Measurements from ENCODE around the gene ACSL5. TPM values are rescaled to one million over a fixed set of nuclear protein-coding genes. Genes with fewer than 3 reads are reported as not detected.

The ACSL5 gene
- total RNA-seq, 4 donors from 2014 or later = 2.2 to 7.0 (median 4.4) TPM

GRCh38 chr10:112429147-112429546 is 55.2 kb downstream of the ACSL5 start:
- intact Hi-C loops (cut with DNase I; ENCODE audit: low total_unique reads) = no loop called here
- no peak for TF ChIP-seq POLR2A (IDR thresholded peaks at IDR 0.05)
- TF ChIP-seq CTCF (IDR thresholded peaks at IDR 0.05) = no peak
- WGBS, 2 donors = 71 to 72% methylated on average over 3 of the region's 3 CpGs
- DNase-seq (ENCODE audit: low spot score in 2 of 2) = no peak
- no peak overlapping the region for H3K4me3 ChIP-seq (ENCODE audit: low read depth, poor library complexity, severe bottlenecking)

GRCh38 chr10:112429654-112430230 is 55.8 kb downstream of the ACSL5 start:
- no peak overlapping the region for H3K4me3 ChIP-seq (ENCODE audit: low read depth, poor library complexity, severe bottlenecking)
- intact Hi-C loops (cut with DNase I; ENCODE audit: low total_unique reads) = no loop called here
- DNase-seq (ENCODE audit: low spot score in 2 of 2) = no peak
- WGBS, 2 donors = 78 to 81% methylated on average over 13 to 14 of the region's 15 CpGs
- no peak for TF ChIP-seq CTCF (IDR thresholded peaks at IDR 0.05)
- TF ChIP-seq POLR2A (IDR thresholded peaks at IDR 0.05) = no peak

- WGBS, 2 donors = 93 to 95% methylated on average over 2 of the region's 2 CpGs
- H3K4me3 ChIP-seq (ENCODE audit: low read depth, poor library complexity, severe bottlenecking) = no peak overlapping the region
- no peak for DNase-seq (ENCODE audit: low spot score in 2 of 2)
- intact Hi-C loops (cut with DNase I; ENCODE audit: low total_unique reads) = no loop called here
- TF ChIP-seq CTCF (IDR thresholded peaks at IDR 0.05) (no peak), POLR2A (IDR thresholded peaks at IDR 0.05) (no peak)
Measured at GRCh38 chr10:112433136-112433535, 59.2 kb downstream of the ACSL5 start.

- TF ChIP-seq POLR2A (IDR thresholded peaks at IDR 0.05) (no peak), CTCF (IDR thresholded peaks at IDR 0.05) (no peak)
- H3K4me3 ChIP-seq (ENCODE audit: low read depth, poor library complexity, severe bottlenecking) = no peak overlapping the region
- intact Hi-C loops (cut with DNase I; ENCODE audit: low total_unique reads) = no loop called here
- WGBS, 2 donors = 90 to 94% methylated on average over 2 of the region's 2 CpGs
- DNase-seq (ENCODE audit: low spot score in 2 of 2) = no peak
Measured at GRCh38 chr10:112434988-112435619, 61.2 kb downstream of the ACSL5 start.

DNA sequence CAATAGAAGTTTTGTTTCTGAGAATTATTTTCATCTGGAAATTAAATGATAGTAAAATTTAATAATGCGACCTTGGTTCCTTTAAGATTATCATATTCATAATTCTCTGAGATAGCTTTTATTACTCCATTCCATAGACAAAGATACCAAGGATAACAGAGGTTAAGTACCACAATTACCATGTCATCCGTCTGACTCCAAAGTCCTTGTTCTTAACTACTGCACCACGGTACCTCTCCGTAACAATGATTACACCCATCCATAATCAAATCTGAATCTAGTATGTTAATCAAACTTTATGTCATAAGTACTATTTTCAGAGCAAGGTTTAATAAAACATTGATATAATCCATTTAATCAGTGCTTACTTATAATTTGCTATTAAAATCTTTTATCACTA is 64.4 kb downstream of the ACSL5 start:
- intact Hi-C loops (cut with DNase I; ENCODE audit: low total_unique reads) = no loop called here
- TF ChIP-seq CTCF (IDR thresholded peaks at IDR 0.05) (no peak), POLR2A (IDR thresholded peaks at IDR 0.05) (no peak)
- H3K4me3 ChIP-seq (ENCODE audit: low read depth, poor library complexity, severe bottlenecking) = no peak overlapping the region
- DNase-seq (ENCODE audit: low spot score in 2 of 2) = no peak
- 91 to 95% methylated on average over 4 of the region's 4 CpGs for WGBS, 2 donors

DNA sequence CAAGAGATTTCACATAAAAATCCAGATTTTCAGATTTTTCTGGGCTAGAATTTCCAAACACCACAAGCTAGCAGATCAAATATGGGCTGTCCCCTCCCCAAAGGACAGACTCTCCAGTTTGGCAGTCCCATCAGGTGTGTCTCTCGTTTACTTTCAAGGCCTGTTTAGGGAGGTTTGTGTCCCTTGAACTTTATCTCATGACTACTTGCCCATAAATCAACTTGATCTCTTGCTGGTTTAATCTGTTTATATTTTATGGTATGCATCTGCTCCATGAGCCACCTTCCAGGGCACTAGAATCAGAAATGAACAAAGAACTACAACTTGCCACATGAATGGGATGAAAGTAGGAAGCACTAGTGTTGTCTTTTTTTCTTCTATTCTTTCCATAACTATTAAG is 67.6 kb downstream of the ACSL5 start:
- no peak for TF ChIP-seq POLR2A (IDR thresholded peaks at IDR 0.05)
- no peak for TF ChIP-seq CTCF (IDR thresholded peaks at IDR 0.05)
- no peak for DNase-seq (ENCODE audit: low spot score in 2 of 2)
- H3K4me3 ChIP-seq (ENCODE audit: low read depth, poor library complexity, severe bottlenecking) = no peak overlapping the region
- intact Hi-C loops (cut with DNase I; ENCODE audit: low total_unique reads) = no loop called here
- WGBS, 2 donors = 64 to 88% methylated on average over 1 of the region's 1 CpG

Measured in lower leg skin (tissue), 4 donors.